Fibroblast of skin of right quadriceps (primary cell): ENCODE measurements around the gene YJEFN3.
A peak's percentile ranks its signal among the peaks of the same experiment; 100 is the strongest.

Source experiments
- DNase-seq: peaks from one replicate; pipeline ENCODE4 v3.0.0-alpha.2; 2013

The YJEFN3 gene

DNA sequence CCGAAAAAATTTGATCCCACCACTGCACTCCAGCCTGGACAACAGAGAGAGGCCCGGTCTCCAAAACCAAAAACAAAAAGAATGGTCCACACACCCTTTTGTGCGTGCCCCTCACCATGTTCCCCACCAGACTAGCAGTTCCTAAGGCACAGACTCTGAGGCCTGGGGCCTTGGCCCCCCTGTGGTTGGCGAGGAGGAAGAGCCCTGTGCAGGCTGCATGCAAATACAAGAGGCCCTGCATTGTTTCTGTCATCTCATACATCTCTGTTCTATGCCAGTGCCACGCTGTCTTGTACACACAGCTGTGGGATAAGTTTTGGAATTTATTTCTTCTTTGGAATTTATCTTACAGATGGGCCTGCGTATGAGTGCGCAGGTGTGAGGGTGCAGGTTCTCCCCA lies 4.7 kb upstream of the YJEFN3 start:
- no peak for DNase-seq

DNA sequence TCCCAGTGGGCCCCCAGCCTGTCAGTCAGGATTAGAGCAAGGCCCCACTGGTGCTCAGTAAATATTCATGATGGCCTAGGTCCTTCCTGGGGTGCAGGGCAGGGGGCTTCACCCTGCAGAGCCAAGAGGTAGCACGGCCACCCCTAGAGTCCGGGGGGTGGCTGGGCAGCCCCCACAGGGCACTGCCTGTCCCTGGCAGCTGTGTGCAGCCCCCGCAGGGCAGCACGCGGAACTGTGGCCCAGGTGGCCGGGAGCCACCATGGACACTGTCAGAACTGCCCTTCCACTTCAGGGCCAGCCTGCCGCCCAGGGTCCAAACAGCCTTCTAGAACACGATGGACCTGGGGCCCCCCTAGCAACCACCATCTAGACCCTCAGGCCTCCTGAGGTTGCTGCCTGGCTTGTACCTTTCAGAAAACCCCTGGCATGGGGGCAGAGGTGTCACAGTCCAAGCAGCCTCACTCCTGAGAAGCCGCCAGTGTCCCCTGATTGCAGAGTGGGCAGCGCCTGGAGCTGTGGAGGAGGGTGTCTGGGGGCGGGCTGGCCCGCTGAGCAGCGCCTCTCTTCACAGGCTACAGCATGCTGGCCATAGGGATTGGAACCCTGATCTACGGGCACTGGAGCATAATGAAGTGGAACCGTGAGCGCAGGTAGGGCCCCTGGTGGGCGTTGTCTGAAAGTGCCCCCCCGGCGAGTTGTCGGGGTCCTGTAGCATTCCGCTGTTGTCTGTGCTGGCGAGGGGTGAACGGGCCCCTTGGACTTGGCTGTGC lies 2.9 kb upstream of the YJEFN3 start:
- DNase-seq, result no peak

DNA sequence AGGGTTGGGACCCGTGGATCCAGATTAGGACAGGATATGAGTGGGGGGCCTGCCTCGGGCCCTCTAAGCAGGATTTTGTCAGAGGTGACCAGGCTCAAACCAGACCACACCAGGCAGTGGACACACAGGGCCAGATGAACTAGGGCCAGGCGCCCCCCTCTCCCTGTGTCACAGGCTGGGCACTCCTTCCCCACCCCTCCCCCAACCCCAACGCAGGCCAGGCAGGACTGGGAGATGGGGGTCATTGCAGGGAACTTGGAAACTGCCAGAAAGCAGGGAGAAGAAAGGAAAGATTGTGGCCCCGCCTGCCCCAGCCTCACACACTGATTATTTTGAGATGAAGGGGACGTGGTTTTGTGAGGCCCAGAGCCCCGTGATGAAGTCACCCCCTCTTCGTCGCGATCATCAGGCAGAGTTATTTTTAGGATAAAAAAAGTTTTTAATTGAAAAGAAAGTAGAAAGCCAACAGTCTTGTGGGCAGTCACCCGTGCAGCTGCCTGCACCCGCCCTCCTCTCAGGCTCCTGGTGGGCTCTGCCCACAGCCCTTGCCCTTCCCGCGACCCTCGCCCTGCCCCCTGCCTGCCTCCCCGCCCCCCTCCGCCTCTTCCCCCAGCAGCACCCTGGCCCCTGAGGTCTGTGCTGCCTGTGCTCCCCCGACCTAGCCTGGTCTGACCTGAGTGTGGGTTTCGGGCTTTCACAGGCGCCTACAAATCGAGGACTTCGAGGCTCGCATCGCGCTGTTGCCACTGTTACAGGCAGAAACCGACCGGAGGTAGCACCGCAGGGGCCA lies 1.9 kb upstream of the YJEFN3 start:
- DNase-seq, result no peak

DNA sequence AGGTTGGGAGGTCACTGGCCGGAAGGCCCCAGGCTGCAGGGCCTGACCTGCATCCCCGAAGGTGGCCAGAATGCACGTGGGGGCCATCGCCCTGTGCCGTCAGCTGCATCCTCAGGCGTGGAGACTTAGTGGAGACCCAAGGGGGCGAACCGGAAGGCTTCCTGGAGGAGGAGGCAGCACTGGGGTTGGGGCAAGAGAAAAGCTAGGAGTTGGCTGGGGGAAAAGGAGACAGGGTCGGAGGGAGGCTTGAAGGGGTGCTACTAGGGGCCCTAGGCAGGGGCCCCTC lies 1.4 kb upstream of the YJEFN3 start:
- DNase-seq, result no peak

DNA sequence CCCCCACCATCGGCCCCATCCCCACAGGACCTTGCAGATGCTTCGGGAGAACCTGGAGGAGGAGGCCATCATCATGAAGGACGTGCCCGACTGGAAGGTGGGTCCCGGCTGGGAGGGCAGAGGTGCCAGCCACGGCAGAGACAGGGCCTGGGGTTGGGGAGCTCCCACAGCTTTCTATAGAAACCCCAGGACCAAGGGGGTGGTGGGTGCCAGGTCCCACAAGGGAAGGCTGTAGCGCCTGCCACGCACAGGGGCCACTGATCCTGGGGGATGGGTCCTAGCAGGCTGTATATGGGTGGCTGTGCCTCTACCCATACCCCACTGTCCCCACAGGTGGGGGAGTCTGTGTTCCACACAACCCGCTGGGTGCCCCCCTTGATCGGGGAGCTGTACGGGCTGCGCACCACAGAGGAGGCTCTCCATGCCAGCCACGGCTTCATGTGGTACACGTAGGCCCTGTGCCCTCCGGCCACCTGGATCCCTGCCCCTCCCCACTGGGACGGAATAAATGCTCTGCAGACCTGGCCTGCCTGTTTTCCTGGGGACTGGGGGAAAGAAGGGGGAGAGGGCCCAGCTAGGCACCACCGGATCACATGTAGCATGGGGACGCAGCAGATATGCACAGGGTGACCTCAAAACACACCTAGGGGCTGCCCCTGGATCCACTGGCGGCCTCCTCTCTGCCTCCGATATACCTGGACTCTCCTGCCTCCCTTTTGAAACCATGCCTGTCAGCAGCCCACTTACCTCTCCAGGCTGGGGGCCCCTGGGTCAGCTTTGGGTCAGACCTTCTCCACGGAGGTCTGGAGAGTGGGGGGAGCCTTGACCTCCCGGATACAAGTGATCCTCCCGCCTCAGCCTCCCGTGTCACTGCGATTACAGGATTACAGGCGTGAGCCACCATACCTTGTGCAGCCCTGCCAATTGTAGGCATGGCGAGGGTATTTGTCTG lies 761 bp upstream of the YJEFN3 start:
- DNase-seq, result no peak

DNA sequence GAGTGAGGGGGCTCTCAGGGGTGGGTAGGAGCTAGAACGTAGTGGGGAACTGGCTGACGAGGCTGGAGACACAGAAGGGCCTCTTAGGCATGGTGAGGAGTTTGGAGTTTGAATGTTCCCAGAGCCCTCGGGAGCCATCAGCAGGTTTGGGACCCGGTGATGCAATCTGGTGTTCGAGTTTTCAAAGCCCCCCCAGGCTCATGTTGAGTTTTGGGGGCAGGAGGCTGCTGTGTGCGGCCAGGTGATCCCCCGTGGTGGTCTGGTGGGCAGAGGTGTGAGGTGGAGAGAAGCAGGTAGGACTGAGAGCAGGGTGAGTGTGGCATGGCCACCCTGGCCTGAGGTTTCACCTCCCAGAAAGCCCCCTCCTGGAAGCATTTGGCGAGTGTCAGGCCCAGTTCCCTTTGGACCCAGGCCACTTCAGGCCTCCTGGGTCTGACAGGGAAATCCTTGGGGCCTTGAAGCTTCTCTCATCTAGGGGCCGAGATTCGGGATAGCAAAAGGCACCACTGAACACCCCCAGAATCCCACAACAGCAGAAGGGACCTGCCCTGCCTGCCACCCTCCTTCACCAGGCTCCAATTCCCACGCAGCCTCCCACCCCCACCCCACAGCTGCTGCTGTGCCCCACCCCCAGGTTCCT lies 1.2 kb downstream of the YJEFN3 start:
- DNase-seq, result no peak

DNA sequence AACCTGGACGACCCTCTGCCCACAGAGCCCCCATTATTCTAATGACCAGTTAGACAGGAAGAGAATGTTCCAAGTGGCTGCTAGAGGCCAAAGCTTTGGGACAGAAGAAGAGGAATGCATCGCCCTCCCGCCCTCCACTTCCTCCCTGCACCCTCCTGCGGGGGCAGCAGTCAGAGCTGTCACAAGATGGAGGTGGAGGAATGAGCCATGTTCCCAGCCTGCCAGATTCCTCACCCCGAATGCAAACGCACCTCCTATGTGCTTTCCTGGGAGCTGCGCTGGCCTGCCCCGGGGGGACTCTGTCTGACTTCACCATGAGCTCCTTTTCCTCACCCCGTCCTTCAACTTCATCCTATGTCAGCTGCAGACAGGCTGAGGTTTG lies 1.7 kb downstream of the YJEFN3 start:
- no peak for DNase-seq

DNA sequence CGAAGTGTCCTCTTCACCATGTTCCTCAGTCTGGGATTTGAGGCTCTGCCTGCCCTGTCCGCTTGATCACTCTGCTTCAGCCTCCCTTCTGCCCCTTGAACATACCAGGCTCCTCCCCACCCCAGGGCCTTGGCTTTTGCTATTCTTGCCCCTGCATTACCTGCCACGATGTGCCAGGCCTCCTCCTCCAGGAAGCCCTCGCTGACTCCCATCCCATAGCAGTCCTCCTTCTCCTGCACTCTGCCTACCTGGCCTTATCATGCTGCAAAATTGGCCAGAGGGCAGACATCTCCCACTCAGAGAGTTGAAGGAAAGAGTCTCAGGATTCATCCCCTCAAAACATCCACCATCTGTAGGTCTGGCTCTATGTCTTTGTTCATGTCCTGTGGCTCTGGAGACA lies 2.2 kb downstream of the YJEFN3 start:
- no peak for DNase-seq

DNA sequence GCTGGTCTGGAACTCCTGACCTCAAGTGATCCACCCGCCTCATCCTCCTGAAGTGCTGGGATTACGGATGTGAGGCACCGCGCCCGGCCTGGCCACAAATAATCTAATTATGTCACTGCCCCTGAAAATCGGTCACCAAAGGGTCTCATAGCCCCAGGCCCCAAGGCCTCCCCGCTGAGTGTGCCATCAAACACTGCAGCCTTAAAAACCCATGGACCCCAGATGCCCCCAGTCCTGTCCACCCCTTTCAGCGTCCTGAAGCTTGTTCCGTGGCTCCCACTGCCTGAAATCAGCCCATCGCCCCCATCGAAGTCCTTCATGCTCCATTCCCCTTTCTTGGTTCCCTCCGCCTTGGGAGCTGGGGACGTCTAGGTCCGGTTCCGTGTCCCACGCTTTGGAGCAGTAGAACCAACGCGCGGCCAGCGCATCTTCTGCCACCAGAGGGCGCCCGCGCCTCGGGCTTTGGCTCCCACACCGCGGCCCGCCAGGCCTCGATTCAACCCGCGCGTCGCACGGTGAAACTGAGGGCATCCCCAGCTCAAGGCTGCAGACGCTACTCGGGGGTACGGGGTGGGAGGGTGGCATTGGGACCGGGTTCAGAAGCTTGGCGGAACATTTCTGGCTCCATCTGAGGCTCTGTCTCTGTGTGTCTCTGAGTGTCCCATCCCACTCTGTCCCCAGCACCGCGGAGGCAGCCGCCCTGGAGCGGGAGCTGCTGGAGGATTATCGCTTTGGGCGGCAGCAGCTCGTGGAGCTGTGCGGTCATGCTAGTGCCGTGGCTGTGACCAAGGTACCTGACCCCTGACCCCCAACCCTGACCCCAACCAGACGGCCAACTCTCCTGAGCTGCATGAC lies 3.5 kb downstream of the YJEFN3 start:
- peak; percentile 64 for DNase-seq

DNA sequence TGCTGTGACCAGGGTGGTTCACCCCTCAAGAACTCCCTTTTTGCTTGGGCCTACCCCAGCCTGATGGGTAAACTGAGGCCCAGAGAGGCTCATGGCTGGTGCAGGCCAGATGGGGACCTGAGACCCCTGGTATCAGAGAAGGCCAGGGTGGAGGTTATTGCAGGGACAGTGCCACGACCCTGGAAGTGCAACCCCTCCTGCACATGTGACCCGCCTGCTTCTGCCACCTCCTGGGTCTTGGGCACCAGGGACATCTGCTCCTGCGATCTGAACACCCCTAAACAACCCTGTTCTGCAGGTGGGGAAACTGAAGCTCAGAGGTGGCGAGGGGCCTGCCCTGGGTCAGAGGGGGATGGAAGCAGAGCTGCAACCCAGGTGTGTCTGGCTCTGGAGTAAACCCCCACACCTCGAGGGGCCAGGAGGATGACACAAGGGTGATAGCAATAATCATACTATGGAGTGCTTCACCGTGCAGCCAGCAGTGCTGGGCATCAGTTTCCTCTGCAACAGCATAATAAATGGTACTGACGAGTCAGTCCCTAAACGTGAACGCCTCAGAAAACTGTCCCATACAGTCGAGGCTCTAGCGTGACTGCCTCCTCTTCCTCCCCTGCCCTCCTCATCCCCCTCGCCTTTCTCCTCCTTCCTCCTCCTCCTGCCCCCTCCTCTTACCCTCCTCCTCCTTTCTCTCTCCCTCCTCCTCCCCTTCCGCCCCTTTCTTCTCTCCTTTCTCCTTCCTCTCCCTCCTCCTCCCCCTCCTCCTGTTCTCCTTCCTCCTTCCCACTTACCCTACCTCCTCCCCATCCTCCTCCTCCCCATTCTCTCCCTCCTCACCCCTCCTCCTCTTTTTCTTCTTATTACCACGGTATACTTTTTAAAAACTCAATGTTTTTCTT lies 4.3 kb downstream of the YJEFN3 start:
- DNase-seq, result no peak

DNA sequence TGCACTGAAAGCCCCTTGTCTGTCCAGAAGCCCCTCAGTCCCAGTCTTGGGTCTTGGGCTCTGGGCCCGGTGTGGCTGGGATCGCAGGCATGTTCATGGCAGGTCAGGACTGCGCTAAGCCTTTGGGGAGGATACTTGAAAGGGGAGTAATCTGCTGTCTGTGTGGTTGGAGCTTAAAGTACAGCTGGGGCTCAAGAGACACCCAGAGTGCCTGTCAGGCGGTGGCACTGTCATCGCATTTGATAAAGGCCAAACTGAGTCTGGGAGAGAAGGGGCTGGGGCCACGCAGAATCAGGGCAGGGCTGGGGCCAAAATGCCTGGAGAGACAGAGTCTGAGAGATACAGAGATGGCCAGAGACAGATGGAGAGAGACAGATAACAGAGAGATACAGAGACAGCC lies 5.1 kb downstream of the YJEFN3 start:
- no peak for DNase-seq

DNA sequence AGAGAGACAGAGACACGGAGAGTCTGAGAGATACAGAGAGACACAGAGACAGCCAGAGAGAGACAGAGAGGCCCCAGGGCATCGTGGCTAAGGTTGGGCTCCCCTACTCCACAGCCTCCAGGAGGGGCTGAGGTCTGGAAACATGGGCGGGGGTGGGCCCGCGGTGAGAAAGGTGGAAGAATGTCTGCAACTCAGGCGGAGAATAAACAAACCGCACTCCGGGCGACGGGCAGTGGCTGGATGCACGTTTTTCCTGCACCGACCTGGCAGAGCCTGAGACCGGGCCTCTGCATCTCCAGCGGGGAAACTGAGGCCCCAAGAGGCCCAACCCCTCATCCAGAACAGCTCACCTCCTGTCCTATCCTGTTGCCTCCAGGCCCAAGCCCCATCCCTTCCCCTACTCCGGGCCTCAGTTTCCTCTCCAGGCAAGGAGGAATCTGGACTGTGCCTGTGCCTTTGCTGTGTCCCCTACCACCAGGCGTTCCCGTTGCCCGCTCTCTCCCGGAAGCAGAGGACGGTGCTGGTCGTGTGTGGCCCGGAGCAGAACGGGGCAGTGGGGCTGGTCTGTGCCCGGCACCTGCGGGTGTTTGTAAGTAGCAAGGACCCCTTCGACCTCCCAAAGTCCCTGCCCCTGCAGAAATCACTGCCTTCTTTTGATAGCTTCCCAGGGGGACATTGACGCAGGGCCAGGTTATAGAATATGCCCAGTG lies 6.0 kb downstream of the YJEFN3 start:
- DNase-seq, result no peak

DNA sequence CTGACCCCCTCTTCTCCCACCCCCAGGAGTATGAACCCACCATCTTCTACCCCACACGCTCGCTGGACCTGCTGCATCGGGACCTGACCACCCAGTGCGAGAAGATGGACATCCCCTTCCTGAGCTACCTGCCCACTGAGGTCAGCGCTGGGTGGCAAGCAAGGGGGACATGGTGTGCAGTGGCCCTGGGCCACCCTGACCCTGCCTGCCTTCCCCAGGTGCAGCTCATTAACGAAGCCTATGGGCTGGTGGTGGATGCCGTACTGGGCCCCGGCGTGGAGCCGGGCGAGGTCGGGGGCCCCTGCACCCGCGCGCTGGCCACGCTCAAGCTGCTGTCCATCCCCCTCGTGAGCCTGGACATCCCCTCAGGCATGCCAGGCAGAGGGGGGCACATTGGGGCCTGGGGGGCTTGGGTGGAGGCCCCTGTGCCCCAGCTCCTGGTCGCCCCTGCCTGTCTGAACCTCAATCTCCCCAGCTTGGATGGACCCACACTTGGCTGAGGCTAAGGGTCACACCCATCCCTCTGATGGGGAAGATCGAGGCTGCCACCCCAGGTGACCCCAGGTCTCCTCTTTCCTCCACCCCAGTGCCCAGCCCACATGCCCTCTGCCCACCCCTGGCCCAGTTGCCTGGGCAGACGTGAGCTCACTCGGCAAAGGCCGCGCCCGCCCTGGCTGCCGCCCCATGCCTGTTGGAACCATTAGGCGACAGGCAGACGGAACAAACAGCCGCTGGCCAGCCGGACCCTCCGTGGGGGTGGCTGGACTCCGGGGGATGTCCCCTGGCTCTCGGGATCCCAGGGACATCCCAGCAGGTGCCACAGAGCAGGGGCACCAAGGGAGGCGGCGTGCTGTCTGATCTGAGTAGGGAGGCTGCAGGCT lies 6.8 kb downstream of the YJEFN3 start:
- no peak for DNase-seq

DNA sequence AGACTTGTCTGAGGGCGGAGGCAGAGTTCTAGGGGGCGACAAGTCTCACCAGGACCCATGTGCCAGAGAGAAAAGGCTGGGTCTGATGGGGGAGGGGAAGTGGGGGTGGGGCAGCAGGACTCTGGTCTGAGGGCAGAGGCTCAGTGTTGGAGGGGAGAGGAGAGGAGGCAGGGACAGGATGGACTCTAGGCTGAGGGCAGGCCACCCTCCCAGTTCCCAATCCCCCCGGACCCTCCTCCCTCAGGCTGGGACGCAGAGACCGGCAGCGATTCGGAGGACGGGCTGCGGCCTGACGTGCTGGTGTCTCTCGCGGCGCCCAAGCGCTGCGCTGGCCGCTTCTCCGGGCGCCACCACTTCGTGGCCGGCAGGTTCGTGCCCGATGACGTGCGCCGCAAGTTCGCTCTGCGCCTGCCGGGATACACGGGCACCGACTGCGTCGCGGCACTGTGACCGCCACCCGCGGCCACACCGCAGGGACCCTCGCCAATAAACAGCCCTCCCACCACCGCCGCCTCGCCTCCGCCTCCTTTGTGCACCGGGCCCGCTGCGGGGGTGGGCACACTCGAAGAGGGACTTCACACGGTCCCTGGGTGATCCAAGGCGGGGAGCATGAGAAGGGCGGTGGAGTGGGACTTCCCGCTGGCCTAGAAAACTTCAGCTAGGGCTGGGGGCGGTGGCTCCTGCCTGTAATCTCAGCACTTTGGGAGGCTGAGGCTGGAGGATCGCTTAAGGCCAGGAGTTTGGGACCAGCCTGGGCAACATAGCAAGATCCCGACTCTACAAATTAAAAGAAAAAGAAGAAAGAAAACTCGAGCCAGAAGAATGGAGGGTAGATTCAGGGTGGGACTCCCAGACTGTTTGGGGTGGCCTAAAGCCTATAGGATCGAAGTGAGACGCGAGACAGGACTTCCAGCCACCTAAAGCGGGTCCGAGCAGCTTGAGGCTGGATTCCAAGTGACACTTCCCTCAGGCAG lies 8.7 kb downstream of the YJEFN3 start:
- no peak for DNase-seq

DNA sequence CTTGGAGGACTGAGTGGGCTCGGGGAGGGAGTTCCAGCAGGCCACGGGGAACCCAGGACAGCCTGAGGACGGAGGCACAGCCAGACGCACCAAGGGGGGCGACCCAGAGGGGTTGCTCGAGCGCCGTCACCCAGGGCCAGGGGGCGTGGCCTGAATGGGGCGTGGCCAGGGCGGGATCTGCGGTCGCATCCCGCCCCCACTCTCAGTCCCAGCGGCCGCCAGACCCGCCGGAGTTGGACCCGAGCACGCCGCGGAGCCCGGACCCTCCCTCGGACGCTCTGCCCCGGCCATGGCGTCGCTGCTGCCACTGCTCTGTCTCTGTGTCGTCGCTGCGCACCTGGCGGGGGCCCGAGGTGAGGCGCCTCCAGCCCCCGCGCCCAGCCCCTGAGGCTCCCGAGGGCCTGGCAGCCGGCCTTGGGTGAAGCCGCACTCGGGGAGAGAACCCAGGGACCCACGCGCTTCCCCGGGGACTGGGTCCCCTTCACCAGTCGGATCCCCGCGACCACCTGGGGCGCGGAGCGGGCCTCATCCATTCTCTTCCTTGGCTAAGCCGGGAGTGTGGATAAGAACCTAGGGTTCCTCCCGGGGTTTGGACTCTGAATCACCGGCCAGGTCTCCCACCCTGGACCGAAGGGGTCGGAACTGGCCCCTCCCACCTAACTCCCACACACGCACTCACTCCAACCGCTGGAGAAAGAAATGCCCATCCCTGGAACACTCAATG lies 9.5 kb downstream of the YJEFN3 start, which contains the start of gene CILP2:
Gene CILP2 (plus strand): TSS at position 205 of the 724 bp plus-strand sequence. CDS start 85 bp downstream, at position 290.
- no peak for DNase-seq

DNA sequence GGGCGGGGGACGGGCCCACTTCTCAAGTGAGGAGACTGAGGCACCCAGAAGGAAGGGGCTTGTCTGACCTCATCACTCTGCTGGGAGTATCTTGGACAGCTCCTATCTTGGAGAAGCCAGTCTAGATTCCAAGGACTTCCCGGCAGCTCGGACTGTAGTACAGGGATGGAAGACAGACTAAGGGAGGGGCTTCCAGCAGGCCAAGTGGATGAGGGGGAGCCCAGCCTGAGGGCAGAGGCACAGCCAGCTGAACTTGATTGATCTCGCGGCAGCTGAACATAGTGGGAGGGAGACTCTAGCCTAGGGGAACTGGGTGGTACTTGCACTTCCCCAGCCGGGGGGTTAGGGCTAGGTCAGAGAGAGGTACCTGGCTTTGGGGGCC lies 10.1 kb downstream of the YJEFN3 start:
- DNase-seq, result no peak

DNA sequence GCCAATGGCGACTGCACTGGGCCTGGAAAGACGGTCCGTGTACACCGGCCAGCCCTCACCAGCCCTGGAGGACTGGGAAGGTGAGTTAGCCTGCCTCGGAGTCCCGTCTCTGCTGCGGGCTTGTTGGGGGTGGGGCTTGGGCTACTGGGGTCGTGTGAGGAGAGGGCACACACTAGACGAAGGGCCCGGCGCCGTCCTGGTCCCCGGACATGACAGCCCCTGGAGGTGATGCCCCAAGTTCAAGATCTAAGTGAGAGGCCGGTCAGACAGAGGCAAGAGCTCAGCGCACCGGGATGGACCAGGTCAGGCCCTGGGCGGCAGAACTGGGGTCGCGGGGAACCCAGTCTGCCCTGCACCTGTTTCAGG lies 11.0 kb downstream of the YJEFN3 start:
- DNase-seq, result no peak
